Measurements from ENCODE around the gene TMIGD2. TPM values are rescaled to one million over a fixed set of nuclear protein-coding genes. Genes with fewer than 3 reads are reported as not detected.

TMIGD2 gene
- total RNA-seq, 4 donors from 2014 or later: 0.79 TPM; not detected in 3

- no peak for ATAC-seq (ENCODE audit: low FRiP score)
- DNase-seq (ENCODE audit: low spot score): no peak
- TF ChIP-seq CTCF (IDR thresholded peaks at IDR 0.05): no peak
Measured at GRCh38 chr19:4324228-4324627, 22.0 kb upstream of the TMIGD2 start.

- TF ChIP-seq CTCF (IDR thresholded peaks at IDR 0.05): no peak
- ATAC-seq (ENCODE audit: low FRiP score) (no peak), DNase-seq (ENCODE audit: low spot score) (no peak)
Measured at GRCh38 chr19:4323692-4324091, 21.5 kb upstream of the TMIGD2 start.

GRCh38 chr19:4322942-4323665 is 20.9 kb upstream of the TMIGD2 start:
- no peak for TF ChIP-seq CTCF (IDR thresholded peaks at IDR 0.05)

GRCh38 chr19:4320419-4320818 is 18.2 kb upstream of the TMIGD2 start:
- DNase-seq (ENCODE audit: low spot score) (no peak), ATAC-seq (ENCODE audit: low FRiP score) (no peak)
- no peak for TF ChIP-seq CTCF (IDR thresholded peaks at IDR 0.05)

More at GRCh38 chr19:4322942-4323665, 20.9 kb upstream of the TMIGD2 start:
- ATAC-seq (ENCODE audit: low FRiP score): no peak
- no peak for DNase-seq (ENCODE audit: low spot score)

- DNase-seq (ENCODE audit: low spot score) (no peak), ATAC-seq (ENCODE audit: low FRiP score) (no peak)
- no peak for TF ChIP-seq CTCF (IDR thresholded peaks at IDR 0.05)
Measured at GRCh38 chr19:4319067-4319718, 17.0 kb upstream of the TMIGD2 start.

GRCh38 chr19:4318460-4318859 is 16.3 kb upstream of the TMIGD2 start:
- ATAC-seq (ENCODE audit: low FRiP score): no peak
- no peak for TF ChIP-seq CTCF (IDR thresholded peaks at IDR 0.05)
- no peak for DNase-seq (ENCODE audit: low spot score)

- ATAC-seq (ENCODE audit: low FRiP score) (no peak), DNase-seq (ENCODE audit: low spot score) (no peak)
- TF ChIP-seq CTCF (IDR thresholded peaks at IDR 0.05): no peak
Measured at GRCh38 chr19:4316956-4317355, 14.8 kb upstream of the TMIGD2 start.
